Measurements from ENCODE around the gene LRRTM4. TPM values are rescaled to one million over a fixed set of nuclear protein-coding genes. Genes with fewer than 3 reads are reported as not detected.
"Not testable (repeated sequence)": the region's sequence is repeated elsewhere in the genome, so short reads cannot be mapped to it uniquely, and the experiment has no call there.

Gene LRRTM4
- total RNA-seq, 2 donors from 2014 or later: 0.24 TPM; not detected in 1

DNA sequence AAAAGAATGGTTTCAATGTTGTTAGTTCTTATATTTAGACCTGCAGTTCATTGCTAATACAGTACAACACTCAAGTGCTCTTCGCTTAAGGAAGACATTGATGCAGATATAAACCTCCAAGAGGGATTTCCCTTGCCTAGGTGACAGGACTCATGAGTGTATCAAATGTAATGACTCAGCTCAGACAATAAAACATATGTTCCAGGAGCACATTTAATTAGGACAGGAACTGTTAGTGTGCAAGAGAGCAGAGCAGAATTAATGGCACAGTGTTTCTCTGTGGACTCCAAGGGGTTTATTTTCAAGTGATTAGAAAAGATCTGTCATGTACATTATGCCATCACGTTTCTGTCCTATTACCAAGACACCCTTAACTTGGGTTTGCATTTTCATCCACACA lies 375.0 kb downstream of the LRRTM4 start:
- no peak overlapping the region for H3K4me3 ChIP-seq
- H3K4me1 ChIP-seq: no peaks in the 10 kb centered on the region
- no peaks in the 10 kb centered on the region for H3K9me3 ChIP-seq
- DNase-seq (ENCODE audit: low spot score): no peak
- H3K27me3 ChIP-seq: no peaks in the 10 kb centered on the region
- TF ChIP-seq, protein P1, sequence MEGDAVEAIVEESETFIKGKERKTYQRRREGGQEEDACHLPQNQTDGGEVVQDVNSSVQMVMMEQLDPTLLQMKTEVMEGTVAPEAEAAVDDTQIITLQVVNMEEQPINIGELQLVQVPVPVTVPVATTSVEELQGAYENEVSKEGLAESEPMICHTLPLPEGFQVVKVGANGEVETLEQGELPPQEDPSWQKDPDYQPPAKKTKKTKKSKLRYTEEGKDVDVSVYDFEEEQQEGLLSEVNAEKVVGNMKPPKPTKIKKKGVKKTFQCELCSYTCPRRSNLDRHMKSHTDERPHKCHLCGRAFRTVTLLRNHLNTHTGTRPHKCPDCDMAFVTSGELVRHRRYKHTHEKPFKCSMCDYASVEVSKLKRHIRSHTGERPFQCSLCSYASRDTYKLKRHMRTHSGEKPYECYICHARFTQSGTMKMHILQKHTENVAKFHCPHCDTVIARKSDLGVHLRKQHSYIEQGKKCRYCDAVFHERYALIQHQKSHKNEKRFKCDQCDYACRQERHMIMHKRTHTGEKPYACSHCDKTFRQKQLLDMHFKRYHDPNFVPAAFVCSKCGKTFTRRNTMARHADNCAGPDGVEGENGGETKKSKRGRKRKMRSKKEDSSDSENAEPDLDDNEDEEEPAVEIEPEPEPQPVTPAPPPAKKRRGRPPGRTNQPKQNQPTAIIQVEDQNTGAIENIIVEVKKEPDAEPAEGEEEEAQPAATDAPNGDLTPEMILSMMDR (IDR thresholded peaks at IDR 0.05): no peak
- H3K27ac ChIP-seq: no peak overlapping the region
- no peaks in the 10 kb centered on the region for H3K36me3 ChIP-seq

- Histone ChIP-seq H3K36me3 (no peaks in the 10 kb centered on the region), H3K4me1 (no peaks in the 10 kb centered on the region), H3K4me3 (no peak overlapping the region), H3K27ac (no peak overlapping the region), H3K9me3 (no peaks in the 10 kb centered on the region), H3K27me3 (no peaks in the 10 kb centered on the region)
- DNase-seq (ENCODE audit: low spot score): no peak
- TF ChIP-seq, protein P1 (IDR thresholded peaks at IDR 0.05): no peak
Observed at GRCh38 chr2:77144772-77145171, 377.4 kb downstream of the LRRTM4 start.

DNA sequence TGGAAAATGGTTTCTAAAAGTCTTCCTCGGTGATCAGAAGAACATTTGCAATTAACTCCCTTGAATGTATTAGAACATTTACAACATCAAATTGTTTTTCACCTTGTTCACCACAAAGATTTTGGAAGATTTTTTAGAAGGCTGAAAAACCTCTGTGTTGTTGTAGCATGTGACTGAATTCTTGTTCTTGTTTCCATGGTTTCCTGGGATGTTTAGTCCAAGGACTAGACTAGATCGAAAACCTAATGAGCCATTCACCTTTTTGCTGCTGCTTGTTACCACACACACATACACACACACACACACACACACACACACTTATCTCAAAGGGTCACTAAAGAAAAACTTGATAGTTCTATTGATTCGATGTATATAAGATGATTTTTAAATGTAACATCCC lies 380.0 kb downstream of the LRRTM4 start:
- no peak overlapping the region for H3K4me3 ChIP-seq
- H3K27me3 ChIP-seq: no peaks in the 10 kb centered on the region
- H3K4me1 ChIP-seq: no peaks in the 10 kb centered on the region
- no peaks in the 10 kb centered on the region for H3K36me3 ChIP-seq
- no peak for DNase-seq (ENCODE audit: low spot score)
- peaks cover 0 to 6% of the 10 kb centered on the region in 2 donors for H3K9me3 ChIP-seq
- H3K27ac ChIP-seq: no peak overlapping the region
- TF ChIP-seq, protein P1 (IDR thresholded peaks at IDR 0.05): no peak

DNA sequence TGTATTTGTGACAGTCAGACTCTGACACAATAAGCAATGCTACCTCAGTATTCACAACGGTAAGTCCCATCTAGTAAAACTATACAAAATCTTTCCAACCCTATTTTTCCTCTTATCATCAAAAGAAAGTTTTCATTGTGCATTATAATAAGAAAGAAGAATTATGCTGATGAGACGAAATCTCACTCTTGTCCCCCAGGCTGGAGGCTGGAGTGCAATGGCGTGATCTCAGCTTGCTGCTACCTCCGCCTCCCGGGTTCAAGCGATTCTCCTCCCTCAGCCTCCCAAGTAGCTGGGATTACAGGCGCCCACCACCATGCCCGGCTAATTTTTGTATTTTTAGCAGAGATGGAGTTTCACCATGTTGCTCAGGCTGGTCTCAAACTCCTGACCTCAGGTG lies 393.7 kb downstream of the LRRTM4 start:
- H3K27me3 ChIP-seq; H3K4me1 ChIP-seq; H3K4me3 ChIP-seq; H3K36me3 ChIP-seq; H3K27ac ChIP-seq; DNase-seq (ENCODE audit: low spot score); H3K9me3 ChIP-seq: not testable (repeated sequence)

- no peaks in the 10 kb centered on the region for H3K36me3 ChIP-seq
- no peaks in the 10 kb centered on the region for H3K9me3 ChIP-seq
- no peak for DNase-seq (ENCODE audit: low spot score)
- H3K27ac ChIP-seq: no peak overlapping the region
- no peaks in the 10 kb centered on the region for H3K27me3 ChIP-seq
- no peaks in the 10 kb centered on the region for H3K4me1 ChIP-seq
- TF ChIP-seq, protein P1 (IDR thresholded peaks at IDR 0.05): no peak
- H3K4me3 ChIP-seq: no peak overlapping the region
Observed at GRCh38 chr2:77127345-77127744, 394.8 kb downstream of the LRRTM4 start.

GRCh38 chr2:77121518-77121917 lies 400.7 kb downstream of the LRRTM4 start:
- DNase-seq (ENCODE audit: low spot score): no peak
- Histone ChIP-seq H3K36me3 (no peaks in the 10 kb centered on the region), H3K4me1 (no peaks in the 10 kb centered on the region), H3K9me3 (no peaks in the 10 kb centered on the region), H3K4me3 (no peak overlapping the region), H3K27ac (no peak overlapping the region), H3K27me3 (no peaks in the 10 kb centered on the region)
- TF ChIP-seq, protein P1 (IDR thresholded peaks at IDR 0.05): no peak

All from right atrium auricular region (tissue), 2 donors.